Measurements from ENCODE around the gene ZNF322.

The ZNF322 gene

DNA sequence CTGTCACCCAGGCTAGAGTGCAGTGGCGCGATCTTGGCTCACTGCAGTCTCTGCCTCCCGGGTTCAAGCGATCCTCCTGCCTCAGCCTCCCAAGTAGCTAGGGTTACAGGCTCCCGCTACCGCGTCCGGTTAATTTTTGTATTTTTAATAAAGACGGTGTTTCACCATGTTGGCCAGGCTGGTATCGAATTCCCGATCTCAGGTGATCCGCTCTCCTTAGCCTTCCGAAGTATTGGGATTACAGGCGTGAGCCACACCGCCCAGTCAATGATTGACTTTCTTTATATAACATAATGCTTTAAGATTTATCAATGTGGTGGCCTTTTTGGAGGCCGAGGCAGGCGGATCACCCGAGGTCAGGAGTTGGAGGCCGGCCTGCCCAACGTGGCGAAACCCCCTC lies 70.6 kb downstream of the ZNF322 start:
- ATAC-seq, result no peak
